H9 (cell line): Measurements from ENCODE around the gene LYPD8. TPM values are rescaled to one million over a fixed set of nuclear protein-coding genes. Genes with fewer than 3 reads are reported as not detected.

Experiments used
- DNase-seq: peaks from one replicate; pipeline ENCODE4 v3.0.0-alpha.2; 2017
- H2AFZ ChIP-seq: one replicate; pipeline ENCODE4 v1.6.1; 2013; ENCODE audit warnings: mild to moderate bottlenecking, low read length, control low read depth, moderate library complexity
- H2AK5ac ChIP-seq: 2 replicates; pipeline ENCODE4 v1.6.1; 2013; ENCODE audit warnings: low read length, control low read depth, mixed read lengths; ENCODE audit not compliant: insufficient read length
- H2BK120ac ChIP-seq: one replicate; pipeline ENCODE4 v1.6.1; 2013; ENCODE audit warnings: low read depth, mild to moderate bottlenecking, low read length, control low read depth, inconsistent platforms; ENCODE audit not compliant: poor library complexity, severe bottlenecking
- H2BK12ac ChIP-seq: 2 replicates; pipeline ENCODE4 v1.6.1; 2013; ENCODE audit warnings: low read length, control low read depth, mixed read lengths, low read depth; ENCODE audit not compliant: insufficient read length
- H2BK15ac ChIP-seq: 2 replicates; pipeline ENCODE4 v1.6.1; 2013; ENCODE audit warnings: low read depth, low read length, control low read depth
- H2BK20ac ChIP-seq: one replicate; pipeline ENCODE4 v1.6.1; 2013; ENCODE audit warnings: low read depth, mild to moderate bottlenecking, low read length, control low read depth, inconsistent platforms; ENCODE audit not compliant: poor library complexity, severe bottlenecking
- H2BK5ac ChIP-seq: 2 replicates; pipeline ENCODE4 v1.6.1; 2013; ENCODE audit warnings: low read length, control low read depth, mixed read lengths; ENCODE audit not compliant: insufficient read length
- H3K14ac ChIP-seq: 2 replicates; pipeline ENCODE4 v1.6.1; 2013; ENCODE audit warnings: low read length, control low read depth; ENCODE audit not compliant: insufficient read depth
- H3K18ac ChIP-seq: 2 replicates; pipeline ENCODE4 v1.6.1; 2013; ENCODE audit warnings: low read depth, mild to moderate bottlenecking, mixed read lengths, low read length, control low read depth; ENCODE audit not compliant: insufficient read length
- H3K23ac ChIP-seq: 2 replicates; pipeline ENCODE4 v1.6.1; 2013; ENCODE audit warnings: low read length, control low read depth, mixed read lengths, low read depth; ENCODE audit not compliant: insufficient read length
- H3K23me2 ChIP-seq: 2 replicates; pipeline ENCODE4 v1.6.1; 2013; ENCODE audit warnings: low read depth, mild to moderate bottlenecking, mixed read lengths, low read length, control low read depth; ENCODE audit not compliant: insufficient read length, poor library complexity, severe bottlenecking
- H3K27ac ChIP-seq: 2 replicates; pipeline ENCODE4 v1.5.1; 2013; ENCODE audit warnings: low read length, control low read depth, mixed read lengths, low read depth; ENCODE audit not compliant: insufficient read length
- H3K27me3 ChIP-seq: 2 replicates; pipeline ENCODE4 v1.6.1; 2013; ENCODE audit warnings: low read length, control low read depth, inconsistent platforms; ENCODE audit not compliant: insufficient read depth
- H3K4ac ChIP-seq: 2 replicates; pipeline ENCODE4 v1.6.1; 2013; ENCODE audit warnings: low read depth, mild to moderate bottlenecking, control low read depth, inconsistent platforms, low read length, moderate library complexity
- H3K4me1 ChIP-seq: 2 replicates; pipeline ENCODE4 v1.6.1; 2013; ENCODE audit warnings: low read length, control low read depth, inconsistent platforms; ENCODE audit not compliant: insufficient read depth
- H3K4me2 ChIP-seq: 2 replicates; pipeline ENCODE4 v1.6.1; 2013; ENCODE audit warnings: low read length, control low read depth, mixed read lengths; ENCODE audit not compliant: insufficient read length, insufficient read depth
- H3K56ac ChIP-seq: 2 replicates; pipeline ENCODE4 v1.6.1; 2013; ENCODE audit warnings: low read depth, mild to moderate bottlenecking, mixed read lengths, low read length, control low read depth; ENCODE audit not compliant: insufficient read length
- H3K79me1 ChIP-seq: 2 replicates; pipeline ENCODE4 v1.6.1; 2013; ENCODE audit warnings: low read depth, mild to moderate bottlenecking, moderate library complexity, low read length, control low read depth, inconsistent platforms; ENCODE audit not compliant: insufficient read depth, poor library complexity, severe bottlenecking
- H3K79me2 ChIP-seq: 2 replicates; pipeline ENCODE4 v1.6.1; 2013; ENCODE audit warnings: low read length, control low read depth, inconsistent platforms; ENCODE audit not compliant: insufficient read depth
- H3K9ac ChIP-seq: 2 replicates; pipeline ENCODE4 v1.6.1; 2013; ENCODE audit warnings: low read length, control low read depth, mixed read lengths; ENCODE audit not compliant: insufficient read length; ENCODE audit errors: extremely low read depth
- H3K9me3 ChIP-seq: one replicate; pipeline ENCODE4 v1.6.1; 2013; ENCODE audit warnings: low read depth, low read length, inconsistent platforms; ENCODE audit not compliant: control insufficient read depth
- H3T11ph ChIP-seq: one replicate; pipeline ENCODE4 v1.6.1; 2013; ENCODE audit warnings: mild to moderate bottlenecking, low read length, control low read depth, inconsistent platforms
- H4K20me1 ChIP-seq: one replicate; pipeline ENCODE4 v1.6.1; 2013; ENCODE audit not compliant: control insufficient read depth, insufficient read length, insufficient read depth
- H4K5ac ChIP-seq: 2 replicates; pipeline ENCODE4 v1.6.1; 2013; ENCODE audit warnings: low read depth, mild to moderate bottlenecking, mixed read lengths, low read length, control low read depth; ENCODE audit not compliant: insufficient read length
- H4K8ac ChIP-seq: replicated peaks from 2 replicates; pipeline ENCODE4 v1.6.1; 2013; ENCODE audit warnings: low read length, control low read depth, mixed read lengths, low read depth; ENCODE audit not compliant: insufficient read length
- H4K91ac ChIP-seq: 2 replicates; pipeline ENCODE4 v1.6.1; 2013; ENCODE audit warnings: low read depth, mild to moderate bottlenecking, moderate library complexity, mixed read lengths, low read length, control low read depth; ENCODE audit not compliant: insufficient read length
- H3K27ac Mint-ChIP-seq, 3 experiments: 2 replicates in 2 of 3; 3 replicates in 1 of 3; pipeline ENCODE4 v1.8.0; 2020 to 2021; ENCODE audit warnings: mixed read lengths in 3 of 3, mild to moderate bottlenecking in 1 of 3, moderate library complexity in 1 of 3
- H3K27me3 Mint-ChIP-seq: 2 replicates; pipeline ENCODE4 v1.8.0; 2021; ENCODE audit warnings: low read depth, mild to moderate bottlenecking, moderate library complexity, mixed read lengths
- H3K36me3 Mint-ChIP-seq, 3 experiments: 2 replicates in 2 of 3; 3 replicates in 1 of 3; pipeline ENCODE4 v1.8.0; 2020 to 2021; ENCODE audit warnings: low read depth in 3 of 3, mixed read lengths in 3 of 3; ENCODE audit not compliant: insufficient read depth in 1 of 3
- H3K4me1 Mint-ChIP-seq, 2 experiments: 2 replicates each; pipeline ENCODE4 v1.8.0; 2020; ENCODE audit warnings: mixed read lengths in 2 of 2
- H3K4me3 Mint-ChIP-seq, 2 experiments: 2 replicates in 1 of 2; 3 replicates in 1 of 2; pipeline ENCODE4 v1.8.0; 2020 to 2021; ENCODE audit warnings: mild to moderate bottlenecking in 2 of 2, mixed read lengths in 2 of 2, moderate library complexity in 1 of 2
- H3K9me3 Mint-ChIP-seq, 2 experiments: 2 replicates in 1 of 2; 3 replicates in 1 of 2; pipeline ENCODE4 v1.8.0; 2020; ENCODE audit warnings: mild to moderate bottlenecking in 2 of 2, mixed read lengths in 2 of 2, moderate library complexity in 1 of 2
- CTCF ChIP-seq: fragments of 200-600 bp; sonication (generic); conservative IDR thresholded peaks from 3 replicates; pipeline ENCODE4 v1.8.0; 2021; ENCODE audit warnings: antibody characterized with exemption, mild to moderate bottlenecking
- total RNA-seq: library from RNA; stranded (reverse); gene quantifications from 2 replicates; pipeline ENCODE4 v1.2.1, GENCODE V29; 2021

The LYPD8 gene
- total RNA-seq, 1 experiment from 2014 or later: not detected

- Histone ChIP-seq H2BK12ac (no peak overlapping the region), H3K14ac (no peak overlapping the region), H3K4me2 (no peak overlapping the region), H3K23ac (no peak overlapping the region), H3K4ac (no peak overlapping the region), H2AFZ (no peak overlapping the region), H3K27me3 (no peaks in the 10 kb centered on the region), H2BK20ac (no peak overlapping the region), H3K18ac (no peak overlapping the region), H3K79me1 (no peaks in the 10 kb centered on the region), H4K8ac (no peak overlapping the region), H4K91ac (no peak overlapping the region), H2BK120ac (no peak overlapping the region), H3K4me1 (no peaks in the 10 kb centered on the region), H3K23me2 (no peaks in the 10 kb centered on the region), H3K9me3 (peaks cover 71% of the 10 kb centered on the region), H3K27ac (no peak overlapping the region), H2BK15ac (no peak overlapping the region), H3K56ac (no peak overlapping the region), H2BK5ac (no peak overlapping the region), H4K5ac (no peak overlapping the region), H2AK5ac (no peak overlapping the region), H3K9ac (no peak overlapping the region), H4K20me1 (no peaks in the 10 kb centered on the region), H3T11ph (no peak overlapping the region), H3K79me2 (no peaks in the 10 kb centered on the region)
- H3K27ac Mint-ChIP-seq: no peak overlapping the region
- no peak overlapping the region for H3K4me3 Mint-ChIP-seq
- peaks cover 89 to 94% of the 10 kb centered on the region in 2 experiments for H3K9me3 Mint-ChIP-seq
- no peaks in the 10 kb centered on the region for H3K4me1 Mint-ChIP-seq
- peaks cover 0 to 27% (median 4%) of the 10 kb centered on the region in 3 experiments; a peak in 5 of 7 replicates for H3K36me3 Mint-ChIP-seq
- no peak for DNase-seq
- no peak for TF ChIP-seq CTCF
- no peaks in the 10 kb centered on the region for H3K27me3 Mint-ChIP-seq
Observed at GRCh38 chr1:248776991-248777390, 21.4 kb upstream of the LYPD8 start.
